ENCODE measurements around the gene GRK4. TPM values are rescaled to one million over a fixed set of nuclear protein-coding genes. Genes with fewer than 3 reads are reported as not detected.

Gene GRK4
- total RNA-seq, 1 donor from 2014 or later: 1.3 TPM

GRCh38 chr4:2925931-2926860 lies 37.2 kb upstream of the GRK4 start:
- no peaks in the 10 kb centered on the region for H3K27me3 ChIP-seq
- Mint-ChIP-seq H3K9me3 (peaks cover 5% of the 10 kb centered on the region), H3K36me3 (peaks cover 31% of the 10 kb centered on the region), H3K4me3 (no peak overlapping the region), H3K4me1 (peaks cover 35% of the 10 kb centered on the region), H3K27ac (no peak overlapping the region), H3K27me3 (ENCODE audit: insufficient read depth, low read depth) (peaks cover 6% of the 10 kb centered on the region)
- no peak overlapping the region for H3K9ac ChIP-seq
- no peak overlapping the region for H3K4me2 ChIP-seq
- peaks cover 7% of the 10 kb centered on the region for H3K79me2 ChIP-seq (ENCODE audit: low read depth)
- H3K4me3 ChIP-seq: no peak overlapping the region
- H3K36me3 ChIP-seq: no peaks in the 10 kb centered on the region
- H3F3A ChIP-seq (ENCODE audit: low read depth): peaks cover 22% of the 10 kb centered on the region
- H3K27ac ChIP-seq: no peak overlapping the region
- H2AFZ ChIP-seq (replicated peaks): no peak overlapping the region
- no peaks in the 10 kb centered on the region for H3K9me3 ChIP-seq (ENCODE audit: low read depth)
- TF ChIP-seq EZH2phosphoT487 (IDR thresholded peaks at IDR 0.05) (no peak), EZH2 (IDR thresholded peaks at IDR 0.05) (no peak), CTCF (IDR thresholded peaks at IDR 0.05) (no peak)
- H4K20me1 ChIP-seq (ENCODE audit: low read depth): peaks cover 5% of the 10 kb centered on the region
- H3K4me1 ChIP-seq: peaks cover 25% of the 10 kb centered on the region
- DNase-seq (ENCODE audit: low spot score): no peak

GRCh38 chr4:2927016-2927695 lies 36.2 kb upstream of the GRK4 start:
- Histone ChIP-seq H3K79me2 (ENCODE audit: low read depth) (no peaks in the 10 kb centered on the region), H3K27ac (no peak overlapping the region), H3K4me3 (no peak overlapping the region), H3K36me3 (no peaks in the 10 kb centered on the region), H3K27me3 (no peaks in the 10 kb centered on the region), H2AFZ (replicated peaks) (no peak overlapping the region), H3K9me3 (ENCODE audit: low read depth) (no peaks in the 10 kb centered on the region), H3K4me1 (peaks cover 24% of the 10 kb centered on the region), H3F3A (ENCODE audit: low read depth) (peaks cover 15% of the 10 kb centered on the region), H3K4me2 (no peak overlapping the region), H3K9ac (no peak overlapping the region), H4K20me1 (ENCODE audit: low read depth) (peaks cover 5% of the 10 kb centered on the region)
- no peaks in the 10 kb centered on the region for H3K9me3 Mint-ChIP-seq
- H3K4me1 Mint-ChIP-seq: peaks cover 26% of the 10 kb centered on the region
- TF ChIP-seq EZH2 (IDR thresholded peaks at IDR 0.05): no peak
- H3K27me3 Mint-ChIP-seq (ENCODE audit: insufficient read depth, low read depth): peaks cover 4% of the 10 kb centered on the region
- H3K36me3 Mint-ChIP-seq: peaks cover 26% of the 10 kb centered on the region
- no peak for DNase-seq (ENCODE audit: low spot score)
- peak overlapping the region; percentile 72 for H3K27ac Mint-ChIP-seq
- no peak overlapping the region for H3K4me3 Mint-ChIP-seq

GRCh38 chr4:2927696-2928075 lies 35.7 kb upstream of the GRK4 start:
- Histone ChIP-seq H3K36me3 (no peaks in the 10 kb centered on the region), H3K9ac (no peak overlapping the region), H3F3A (ENCODE audit: low read depth) (peaks cover 13% of the 10 kb centered on the region), H2AFZ (replicated peaks) (no peak overlapping the region), H3K79me2 (ENCODE audit: low read depth) (no peaks in the 10 kb centered on the region), H3K27ac (no peak overlapping the region), H3K4me3 (no peak overlapping the region), H4K20me1 (ENCODE audit: low read depth) (peaks cover 5% of the 10 kb centered on the region), H3K4me1 (peaks cover 18% of the 10 kb centered on the region), H3K4me2 (no peak overlapping the region), H3K27me3 (no peaks in the 10 kb centered on the region), H3K9me3 (ENCODE audit: low read depth) (no peaks in the 10 kb centered on the region)
- H3K9me3 Mint-ChIP-seq: no peaks in the 10 kb centered on the region
- peaks cover 4% of the 10 kb centered on the region for H3K27me3 Mint-ChIP-seq (ENCODE audit: insufficient read depth, low read depth)
- H3K36me3 Mint-ChIP-seq: peaks cover 26% of the 10 kb centered on the region
- H3K27ac Mint-ChIP-seq: peak overlapping the region; percentile 72
- peaks cover 20% of the 10 kb centered on the region for H3K4me1 Mint-ChIP-seq
- no peak overlapping the region for H3K4me3 Mint-ChIP-seq
- no peak for TF ChIP-seq EZH2phosphoT487 (IDR thresholded peaks at IDR 0.05)
- no peak for TF ChIP-seq EZH2 (IDR thresholded peaks at IDR 0.05)
- no peak for TF ChIP-seq CTCF (IDR thresholded peaks at IDR 0.05)
- DNase-seq (ENCODE audit: low spot score): no peak
